Hippocampal formation (tissue), 2 donors: ENCODE results near the gene ACTA1.
"Not testable (repeated sequence)": the region's sequence is repeated elsewhere in the genome, so short reads cannot be mapped to it uniquely, and the experiment has no call there.

Source experiments
- DNase-seq, 2 donors: peaks; one replicate each; lab custom pipeline; 2025; lab: John Stamatoyannopoulos, UW

Gene ACTA1

GRCh38 chr1:229409616-229410369 lies 24.1 kb downstream of the ACTA1 start:
- no peak for DNase-seq

GRCh38 chr1:229408458-229409037 lies 25.3 kb downstream of the ACTA1 start:
- DNase-seq, result no peak

- DNase-seq, result no peak
These were observed 26.5 kb downstream of the ACTA1 start for GRCh38 chr1:229407206-229408026.

- DNase-seq, result no peak
These were observed 27.1 kb downstream of the ACTA1 start for GRCh38 chr1:229406798-229407197.

- DNase-seq, result no peak
These were observed 30.3 kb downstream of the ACTA1 start for GRCh38 chr1:229403573-229403972.

GRCh38 chr1:229402993-229403392 lies 30.9 kb downstream of the ACTA1 start:
- DNase-seq, result no peak

- not testable (repeated sequence) for DNase-seq
These were observed 31.6 kb downstream of the ACTA1 start for GRCh38 chr1:229402329-229402728.

- DNase-seq, result no peak
These were observed 36.1 kb downstream of the ACTA1 start for GRCh38 chr1:229397762-229398161.

- DNase-seq, result no peak
These were observed 37.2 kb downstream of the ACTA1 start for GRCh38 chr1:229396585-229397206.

GRCh38 chr1:229394517-229394916 lies 39.4 kb downstream of the ACTA1 start:
- not testable (repeated sequence) for DNase-seq

- DNase-seq, result no peak
These were observed 41.0 kb downstream of the ACTA1 start for GRCh38 chr1:229392936-229393335.

GRCh38 chr1:229390130-229390529 lies 43.8 kb downstream of the ACTA1 start:
- DNase-seq, result no peak

GRCh38 chr1:229388897-229389580 lies 44.9 kb downstream of the ACTA1 start:
- no peak for DNase-seq

GRCh38 chr1:229385853-229386456 lies 47.9 kb downstream of the ACTA1 start:
- DNase-seq, result no peak

GRCh38 chr1:229384822-229385221 lies 49.1 kb downstream of the ACTA1 start:
- no peak for DNase-seq

GRCh38 chr1:229383961-229384360 lies 49.9 kb downstream of the ACTA1 start:
- no peak for DNase-seq

- DNase-seq, result no peak
These were observed 50.7 kb downstream of the ACTA1 start for GRCh38 chr1:229383188-229383587.
